Measurements from ENCODE around the gene ENGASE. TPM values are rescaled to one million over a fixed set of nuclear protein-coding genes. Genes with fewer than 3 reads are reported as not detected.

The ENGASE gene
- polyA plus RNA-seq, 3 donors from 2014 or later = 1.9 to 6.6 (median 1.9) TPM

DNA sequence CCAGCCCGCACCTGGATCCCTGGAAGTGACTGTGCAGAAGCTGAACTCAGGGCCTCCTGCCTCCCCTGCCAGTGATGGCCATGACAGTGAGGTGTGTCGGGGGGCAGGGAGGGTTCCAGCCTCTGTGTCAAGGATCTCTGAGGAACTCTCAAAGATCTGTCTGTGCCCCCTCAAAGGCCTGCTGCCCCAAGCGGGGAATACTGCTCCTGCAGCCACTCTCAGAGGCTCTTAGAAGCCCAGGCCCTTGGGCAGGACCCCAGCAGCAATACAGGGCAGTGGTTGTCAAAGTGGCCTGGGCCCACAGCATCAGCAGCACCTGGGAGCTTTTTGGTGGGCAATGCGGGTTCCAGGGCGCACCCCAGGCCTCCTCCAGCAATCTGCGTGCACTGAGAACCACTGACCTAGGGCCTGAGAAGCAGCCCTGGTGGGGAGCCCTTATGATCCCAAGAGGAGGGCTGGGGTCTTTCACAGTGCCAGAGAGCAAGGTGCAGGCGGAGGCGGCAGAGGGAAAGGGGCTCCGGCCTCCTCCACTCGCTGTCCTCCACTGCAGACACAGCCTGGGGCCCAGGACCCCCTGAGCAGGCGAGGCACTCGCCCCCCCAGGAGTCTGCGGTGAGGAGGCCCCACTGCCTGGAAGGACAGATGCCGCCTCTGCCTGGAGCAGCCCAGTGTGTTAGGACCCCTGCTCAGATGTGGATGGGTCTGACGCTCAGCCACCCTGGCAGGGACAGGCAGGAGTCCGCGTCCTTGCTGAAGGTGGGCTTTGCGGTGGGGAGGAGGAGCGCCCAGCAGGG is 42.1 kb downstream of the ENGASE start:
- no peaks in the 10 kb centered on the region for H3K27me3 Mint-ChIP-seq (ENCODE audit: low read depth in 3 of 3)
- no peak overlapping the region for H3K4me3 Mint-ChIP-seq
- no peak for DNase-seq
- H3K4me1 Mint-ChIP-seq = no peaks in the 10 kb centered on the region
- no peaks in the 10 kb centered on the region for H3K36me3 Mint-ChIP-seq
- no peaks in the 10 kb centered on the region for H3K9me3 Mint-ChIP-seq
- no peak overlapping the region for H3K27ac Mint-ChIP-seq

GRCh38 chr17:79117905-79118487 is 43.4 kb downstream of the ENGASE start:
- no peak overlapping the region for H3K27ac Mint-ChIP-seq
- no peak for DNase-seq
- H3K4me3 Mint-ChIP-seq = peak overlapping the region in 1 of 5 donors; percentile 3
- no peaks in the 10 kb centered on the region for H3K4me1 Mint-ChIP-seq
- no peaks in the 10 kb centered on the region for H3K36me3 Mint-ChIP-seq
- no peaks in the 10 kb centered on the region for H3K27me3 Mint-ChIP-seq (ENCODE audit: low read depth in 3 of 3)
- H3K9me3 Mint-ChIP-seq = no peaks in the 10 kb centered on the region

- H3K9me3 Mint-ChIP-seq = no peaks in the 10 kb centered on the region
- H3K4me3 Mint-ChIP-seq = no peak overlapping the region
- peaks cover 0 to 1% (median 0%) of the 10 kb centered on the region in 3 donors for H3K27me3 Mint-ChIP-seq (ENCODE audit: low read depth in 3 of 3)
- peak overlapping the region in 1 of 6 donors; percentile 71 for H3K27ac Mint-ChIP-seq
- no peak for DNase-seq
- no peaks in the 10 kb centered on the region for H3K4me1 Mint-ChIP-seq
- H3K36me3 Mint-ChIP-seq = no peaks in the 10 kb centered on the region
Measured at GRCh38 chr17:79118924-79119323, 44.3 kb downstream of the ENGASE start.

GRCh38 chr17:79120259-79120658 is 45.6 kb downstream of the ENGASE start:
- H3K9me3 Mint-ChIP-seq = no peaks in the 10 kb centered on the region
- no peaks in the 10 kb centered on the region for H3K36me3 Mint-ChIP-seq
- no peaks in the 10 kb centered on the region for H3K4me1 Mint-ChIP-seq
- peaks cover 0 to 2% (median 0%) of the 10 kb centered on the region in 3 donors for H3K27me3 Mint-ChIP-seq (ENCODE audit: low read depth in 3 of 3)
- no peak for DNase-seq
- no peak overlapping the region for H3K4me3 Mint-ChIP-seq
- H3K27ac Mint-ChIP-seq = no peak overlapping the region

GRCh38 chr17:79123988-79124387 is 49.4 kb downstream of the ENGASE start:
- H3K4me1 Mint-ChIP-seq = no peaks in the 10 kb centered on the region
- no peak overlapping the region for H3K4me3 Mint-ChIP-seq
- H3K36me3 Mint-ChIP-seq = no peaks in the 10 kb centered on the region
- no peak for DNase-seq
- no peak overlapping the region for H3K27ac Mint-ChIP-seq
- H3K27me3 Mint-ChIP-seq (ENCODE audit: low read depth in 3 of 3) = peaks cover 0 to 2% (median 0%) of the 10 kb centered on the region in 3 donors
- no peaks in the 10 kb centered on the region for H3K9me3 Mint-ChIP-seq

- no peak for DNase-seq
- no peaks in the 10 kb centered on the region for H3K9me3 Mint-ChIP-seq
- H3K27ac Mint-ChIP-seq = no peak overlapping the region
- H3K4me1 Mint-ChIP-seq = no peaks in the 10 kb centered on the region
- H3K36me3 Mint-ChIP-seq = no peaks in the 10 kb centered on the region
- H3K4me3 Mint-ChIP-seq = no peak overlapping the region
- peaks cover 0 to 2% (median 0%) of the 10 kb centered on the region in 3 donors for H3K27me3 Mint-ChIP-seq (ENCODE audit: low read depth in 3 of 3)
Measured at GRCh38 chr17:79124513-79125209, 50.0 kb downstream of the ENGASE start.

DNA sequence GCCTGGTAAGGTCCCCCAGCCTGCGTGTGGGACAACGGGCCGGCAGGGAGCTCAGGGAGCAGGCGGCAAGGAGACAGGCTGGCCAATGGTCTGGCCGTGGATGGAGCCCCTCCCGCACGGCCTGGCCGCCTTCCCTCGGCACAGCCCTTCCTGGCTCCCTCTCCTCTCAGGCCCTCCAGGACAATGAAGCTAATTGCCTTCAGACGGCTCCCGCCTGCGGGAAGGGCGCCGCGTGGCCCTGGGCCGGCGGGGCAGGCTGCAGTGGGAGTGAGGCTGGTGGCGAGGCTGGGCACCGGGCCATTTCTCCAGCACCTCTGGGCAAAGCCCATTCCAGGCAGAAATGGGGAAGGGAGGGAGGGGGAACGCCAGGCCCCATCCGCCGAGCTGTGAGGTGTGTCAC is 50.9 kb downstream of the ENGASE start:
- no peak overlapping the region for H3K4me3 Mint-ChIP-seq
- no peaks in the 10 kb centered on the region for H3K9me3 Mint-ChIP-seq
- H3K4me1 Mint-ChIP-seq = no peaks in the 10 kb centered on the region
- no peak for DNase-seq
- peaks cover 0 to 2% (median 0%) of the 10 kb centered on the region in 3 donors for H3K27me3 Mint-ChIP-seq (ENCODE audit: low read depth in 3 of 3)
- H3K27ac Mint-ChIP-seq = no peak overlapping the region
- H3K36me3 Mint-ChIP-seq = no peaks in the 10 kb centered on the region

GRCh38 chr17:79126139-79126538 is 51.5 kb downstream of the ENGASE start:
- DNase-seq = no peak
- H3K27ac Mint-ChIP-seq = no peak overlapping the region
- no peaks in the 10 kb centered on the region for H3K36me3 Mint-ChIP-seq
- H3K4me1 Mint-ChIP-seq = no peaks in the 10 kb centered on the region
- H3K27me3 Mint-ChIP-seq (ENCODE audit: low read depth in 3 of 3) = peaks cover 0 to 2% (median 0%) of the 10 kb centered on the region in 3 donors
- no peaks in the 10 kb centered on the region for H3K9me3 Mint-ChIP-seq
- H3K4me3 Mint-ChIP-seq = no peak overlapping the region

- no peaks in the 10 kb centered on the region for H3K4me1 Mint-ChIP-seq
- peaks cover 0 to 2% (median 0%) of the 10 kb centered on the region in 3 donors for H3K27me3 Mint-ChIP-seq (ENCODE audit: low read depth in 3 of 3)
- no peaks in the 10 kb centered on the region for H3K36me3 Mint-ChIP-seq
- H3K27ac Mint-ChIP-seq = no peak overlapping the region
- DNase-seq = no peak
- H3K9me3 Mint-ChIP-seq = no peaks in the 10 kb centered on the region
- H3K4me3 Mint-ChIP-seq = no peak overlapping the region
Measured at GRCh38 chr17:79127534-79128135, 53.0 kb downstream of the ENGASE start.

GRCh38 chr17:79129523-79129922 is 54.9 kb downstream of the ENGASE start:
- H3K9me3 Mint-ChIP-seq = no peaks in the 10 kb centered on the region
- no peaks in the 10 kb centered on the region for H3K36me3 Mint-ChIP-seq
- no peak overlapping the region for H3K27ac Mint-ChIP-seq
- no peak overlapping the region for H3K4me3 Mint-ChIP-seq
- H3K4me1 Mint-ChIP-seq = no peaks in the 10 kb centered on the region
- no peak for DNase-seq
- H3K27me3 Mint-ChIP-seq (ENCODE audit: low read depth in 3 of 3) = no peaks in the 10 kb centered on the region

GRCh38 chr17:79130536-79131273 is 56.1 kb downstream of the ENGASE start:
- Mint-ChIP-seq H3K27me3 (ENCODE audit: low read depth in 3 of 3) (no peaks in the 10 kb centered on the region), H3K4me1 (no peaks in the 10 kb centered on the region), H3K36me3 (no peaks in the 10 kb centered on the region), H3K9me3 (no peaks in the 10 kb centered on the region), H3K4me3 (no peak overlapping the region), H3K27ac (no peak overlapping the region)
- no peak for DNase-seq

- no peak overlapping the region for H3K27ac Mint-ChIP-seq
- DNase-seq = no peak
- H3K9me3 Mint-ChIP-seq = no peaks in the 10 kb centered on the region
- no peaks in the 10 kb centered on the region for H3K27me3 Mint-ChIP-seq (ENCODE audit: low read depth in 3 of 3)
- no peak overlapping the region for H3K4me3 Mint-ChIP-seq
- no peaks in the 10 kb centered on the region for H3K36me3 Mint-ChIP-seq
- no peaks in the 10 kb centered on the region for H3K4me1 Mint-ChIP-seq
Measured at GRCh38 chr17:79131274-79131635, 56.6 kb downstream of the ENGASE start.

GRCh38 chr17:79131701-79132100 is 57.1 kb downstream of the ENGASE start:
- Mint-ChIP-seq H3K9me3 (no peaks in the 10 kb centered on the region), H3K27me3 (ENCODE audit: low read depth in 3 of 3) (no peaks in the 10 kb centered on the region), H3K27ac (no peak overlapping the region), H3K4me3 (no peak overlapping the region), H3K4me1 (no peaks in the 10 kb centered on the region), H3K36me3 (no peaks in the 10 kb centered on the region)
- DNase-seq = no peak
